NB4 (cell line): Measurements from ENCODE around the gene ABCB1.

Experiments
- MYC ChIP-seq: IDR thresholded peaks from 2 replicates; pipeline ENCODE4 v1.6.1; 2011; ENCODE audit warnings: low read depth, low read length
- POLR2A ChIP-seq: IDR thresholded peaks from 2 replicates; pipeline ENCODE4 v1.6.1; 2011; ENCODE audit warnings: mild to moderate bottlenecking; ENCODE audit not compliant: insufficient read length; ENCODE audit errors: extremely low read depth
- TF ChIP-seq, protein P1 (sequence below): IDR thresholded peaks from one replicate; pipeline ENCODE4 v1.5.1; 2012; ENCODE audit warnings: low read depth, low read length
- TF ChIP-seq, protein P2 (sequence below): IDR thresholded peaks from 2 replicates; pipeline ENCODE4 v1.6.1; 2011; ENCODE audit warnings: low read depth, low read length

DNA sequence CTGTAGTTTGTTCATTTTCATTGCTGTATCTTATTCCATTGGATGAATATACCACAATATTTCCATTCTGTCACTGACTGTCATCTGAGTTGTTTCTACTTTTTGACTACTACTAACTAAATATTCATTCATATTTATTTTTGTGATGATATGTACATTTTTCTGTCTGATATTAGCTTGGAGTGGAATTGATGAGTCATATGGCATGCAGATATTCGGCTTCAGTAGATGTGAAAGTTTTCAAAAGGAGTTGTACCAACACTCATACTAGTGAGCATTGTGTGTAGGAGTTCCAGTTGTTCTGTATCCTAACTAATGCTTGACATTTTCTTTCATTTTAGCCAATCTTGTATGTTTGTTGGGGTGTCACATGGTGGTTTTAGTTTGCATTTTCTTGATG is 35.2 kb upstream of the ABCB1 start:
- TF ChIP-seq, protein P1, sequence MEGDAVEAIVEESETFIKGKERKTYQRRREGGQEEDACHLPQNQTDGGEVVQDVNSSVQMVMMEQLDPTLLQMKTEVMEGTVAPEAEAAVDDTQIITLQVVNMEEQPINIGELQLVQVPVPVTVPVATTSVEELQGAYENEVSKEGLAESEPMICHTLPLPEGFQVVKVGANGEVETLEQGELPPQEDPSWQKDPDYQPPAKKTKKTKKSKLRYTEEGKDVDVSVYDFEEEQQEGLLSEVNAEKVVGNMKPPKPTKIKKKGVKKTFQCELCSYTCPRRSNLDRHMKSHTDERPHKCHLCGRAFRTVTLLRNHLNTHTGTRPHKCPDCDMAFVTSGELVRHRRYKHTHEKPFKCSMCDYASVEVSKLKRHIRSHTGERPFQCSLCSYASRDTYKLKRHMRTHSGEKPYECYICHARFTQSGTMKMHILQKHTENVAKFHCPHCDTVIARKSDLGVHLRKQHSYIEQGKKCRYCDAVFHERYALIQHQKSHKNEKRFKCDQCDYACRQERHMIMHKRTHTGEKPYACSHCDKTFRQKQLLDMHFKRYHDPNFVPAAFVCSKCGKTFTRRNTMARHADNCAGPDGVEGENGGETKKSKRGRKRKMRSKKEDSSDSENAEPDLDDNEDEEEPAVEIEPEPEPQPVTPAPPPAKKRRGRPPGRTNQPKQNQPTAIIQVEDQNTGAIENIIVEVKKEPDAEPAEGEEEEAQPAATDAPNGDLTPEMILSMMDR = no peak
- no peak for TF ChIP-seq MYC
- no peak for TF ChIP-seq POLR2A
- TF ChIP-seq, protein P2, sequence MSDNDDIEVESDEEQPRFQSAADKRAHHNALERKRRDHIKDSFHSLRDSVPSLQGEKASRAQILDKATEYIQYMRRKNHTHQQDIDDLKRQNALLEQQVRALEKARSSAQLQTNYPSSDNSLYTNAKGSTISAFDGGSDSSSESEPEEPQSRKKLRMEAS = no peak
